Hematopoietic multipotent progenitor cell treated with erythropoietin and hydrocortisone succinate and interleukin-3 and kit ligand, for 6 days (in vitro differentiated cells): ENCODE results near the gene NKD1.

Experiments
- DNase-seq: peaks from one replicate; pipeline ENCODE4 v3.0.0-alpha.2; 2015

The NKD1 gene

DNA sequence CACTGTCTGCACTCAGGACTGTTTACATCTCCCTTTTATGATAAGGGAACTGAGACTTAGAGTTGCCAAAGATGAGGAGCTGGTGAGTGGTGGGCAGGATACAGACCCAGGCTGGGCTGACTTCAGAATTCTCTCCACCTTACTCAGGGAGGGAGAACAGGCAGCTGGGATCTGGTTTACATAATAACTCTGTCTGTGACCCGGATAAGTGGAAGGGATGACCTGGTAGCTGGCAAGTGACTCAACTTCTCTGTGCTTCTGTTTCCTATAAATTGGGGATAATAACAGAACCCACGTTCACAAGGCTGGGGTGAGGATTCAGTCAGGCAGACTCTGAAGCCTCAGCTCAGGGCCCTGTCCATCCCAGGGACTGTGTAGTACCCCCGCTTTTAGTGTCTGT, 130.3 kb downstream of the NKD1 start:
- no peak for DNase-seq

GRCh38 chr16:50679266-50679665, 131.1 kb downstream of the NKD1 start:
- DNase-seq: no peak

GRCh38 chr16:50679676-50680555, 131.7 kb downstream of the NKD1 start:
- no peak for DNase-seq

GRCh38 chr16:50680556-50680893, 132.3 kb downstream of the NKD1 start:
- no peak for DNase-seq

DNA sequence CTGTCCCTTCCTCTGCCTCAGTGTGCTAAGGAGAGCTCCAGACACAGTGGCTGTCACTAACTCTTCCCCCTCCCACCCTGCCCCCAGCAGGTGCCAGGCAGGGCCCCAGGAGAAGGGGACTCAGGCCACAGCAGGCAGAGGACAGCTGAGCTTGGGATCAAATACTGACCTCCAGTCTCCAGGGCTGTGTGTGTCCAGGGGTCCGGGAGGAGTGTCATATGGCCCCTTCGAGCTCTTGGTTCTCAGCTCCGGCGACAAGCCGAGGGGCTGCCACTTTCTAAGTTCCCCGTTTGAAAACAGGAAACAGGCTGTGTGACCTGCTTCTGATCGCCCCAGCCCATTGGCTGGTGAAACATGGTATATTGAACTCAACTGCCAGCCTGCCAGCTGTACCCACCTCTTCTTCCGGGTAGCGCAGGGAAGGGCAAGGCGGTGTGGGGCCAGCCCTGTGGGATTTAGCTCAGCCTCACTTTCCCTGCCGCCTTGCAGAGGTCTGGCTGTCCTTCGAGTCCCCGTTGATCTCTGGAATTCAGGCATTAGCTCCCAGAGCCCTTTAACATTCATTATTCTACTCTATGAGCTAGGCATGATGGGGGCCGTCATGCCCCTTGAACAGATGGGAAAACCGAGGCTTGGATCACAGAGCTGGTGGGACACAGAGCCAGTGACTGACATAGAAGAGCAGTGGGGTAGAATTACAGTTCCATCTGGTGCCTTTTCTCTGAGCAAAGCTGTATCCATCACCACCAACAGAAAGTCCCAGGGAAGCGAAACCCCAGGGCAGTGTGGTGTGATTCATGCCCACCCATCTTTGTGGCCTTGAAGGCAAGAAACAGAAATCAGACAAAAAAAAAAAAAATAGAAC, 133.1 kb downstream of the NKD1 start, which contains the start of gene SNX20:
TSS of gene SNX20 (minus strand) at position 292 of the 865 bp plus-strand sequence. CDS start 3,786 bp downstream, outside the sequence.
- peak; percentile 86 for DNase-seq

GRCh38 chr16:50683689-50684374, 135.6 kb downstream of the NKD1 start:
- peak; percentile 82 for DNase-seq

DNA sequence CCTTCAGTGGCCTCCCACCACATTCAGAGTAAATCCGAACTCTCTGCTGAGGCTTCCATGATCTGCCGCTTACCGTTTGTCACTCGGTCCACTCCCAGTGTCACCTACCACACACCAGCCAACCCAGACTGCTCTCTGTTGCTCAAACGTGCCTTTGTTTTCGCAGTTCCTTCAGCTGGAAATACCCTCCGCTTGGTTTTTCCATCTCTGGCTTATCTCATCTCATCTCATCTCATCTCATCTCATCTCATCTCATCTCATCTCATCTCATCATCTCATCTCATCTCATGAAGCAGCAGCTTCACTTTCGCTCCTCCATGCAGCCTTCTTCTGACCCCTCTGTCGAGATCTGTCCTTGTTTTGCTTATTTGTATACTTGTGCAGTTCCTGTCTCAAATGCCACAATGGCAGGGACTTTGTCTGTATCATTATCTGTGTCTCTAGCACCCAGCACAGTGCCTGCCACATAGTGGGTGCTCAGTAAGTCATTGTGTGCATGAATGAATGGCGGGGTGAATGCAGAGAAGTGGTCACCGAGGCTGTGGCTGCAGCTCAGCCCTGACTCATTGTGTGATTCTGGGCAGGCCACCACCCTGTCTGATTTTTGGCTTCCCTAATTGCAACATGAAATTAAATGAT, 136.7 kb downstream of the NKD1 start:
- DNase-seq: peak; percentile 50

GRCh38 chr16:50685462-50686063, 137.4 kb downstream of the NKD1 start:
- peak; percentile 71 for DNase-seq

GRCh38 chr16:50688083-50688482, 139.9 kb downstream of the NKD1 start:
- no peak for DNase-seq

GRCh38 chr16:50688867-50689266, 140.7 kb downstream of the NKD1 start:
- no peak for DNase-seq

DNA sequence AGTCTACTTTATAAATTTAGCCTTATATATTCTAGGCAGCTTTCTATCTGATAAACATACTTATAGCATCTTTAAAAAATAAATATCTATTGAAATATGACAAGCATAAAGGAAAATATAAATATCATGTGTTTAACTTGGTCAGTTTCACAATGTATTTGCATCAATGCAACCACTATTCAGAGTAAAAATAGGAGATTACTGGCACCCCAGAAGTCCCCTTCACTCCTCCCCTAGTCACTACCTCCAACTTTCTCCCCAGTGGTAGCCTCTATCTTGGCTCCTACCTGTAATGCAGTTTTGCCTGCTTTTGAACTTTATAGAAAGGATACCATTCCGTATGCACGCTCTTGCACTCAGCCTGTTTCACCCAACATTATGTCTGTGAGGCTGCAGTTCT, 142.0 kb downstream of the NKD1 start:
- no peak for DNase-seq

GRCh38 chr16:50692644-50692998, 144.4 kb downstream of the NKD1 start:
- no peak for DNase-seq

GRCh38 chr16:50692999-50693781, 145.0 kb downstream of the NKD1 start, which contains the start of gene NOD2:
NOD2 (plus strand) TSS chr16:50693606; CDS start chr16:50699496, 5,890 bp downstream.
- peak; percentile 41 for DNase-seq

DNA sequence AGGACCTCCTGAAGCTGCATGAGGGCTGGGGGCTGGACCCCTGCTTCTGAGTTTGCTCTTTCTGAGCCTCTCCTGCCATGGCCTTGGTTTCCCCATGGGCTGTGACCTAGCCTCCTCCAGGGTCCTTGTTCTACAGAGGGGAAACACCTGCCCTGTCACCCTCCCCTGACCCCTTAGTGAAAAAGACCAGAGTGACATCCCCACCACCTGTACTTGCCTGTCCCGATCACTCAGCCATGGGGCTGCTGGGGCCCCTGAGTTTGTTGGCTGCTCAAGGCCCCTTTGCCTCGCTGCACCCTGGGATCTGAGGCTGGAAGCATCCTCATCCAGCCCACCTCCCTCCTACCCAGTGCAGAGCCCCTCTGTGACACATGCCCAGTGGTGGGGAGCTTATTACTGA, 146.0 kb downstream of the NKD1 start:
- no peak for DNase-seq

GRCh38 chr16:50695017-50696000, 147.1 kb downstream of the NKD1 start:
- peak; percentile 32 for DNase-seq

GRCh38 chr16:50696126-50696525, 147.9 kb downstream of the NKD1 start:
- no peak for DNase-seq

GRCh38 chr16:50696575-50697420, 148.6 kb downstream of the NKD1 start:
- peak; percentile 95 for DNase-seq

DNA sequence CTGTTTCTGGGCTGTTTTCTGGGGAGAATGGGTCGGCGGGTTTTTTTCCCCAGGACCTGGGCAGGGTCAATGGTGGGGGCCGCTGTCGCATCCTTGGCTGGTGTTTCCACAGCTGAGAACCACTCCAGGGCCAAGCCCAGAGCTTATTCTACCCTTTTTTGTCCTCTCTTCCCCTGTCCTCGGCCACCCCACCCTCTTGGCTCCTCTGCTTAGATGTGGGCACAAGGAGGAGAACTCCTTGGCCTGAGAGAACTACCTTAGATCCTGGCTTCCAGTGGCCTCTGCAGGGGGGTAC, 149.2 kb downstream of the NKD1 start:
- no peak for DNase-seq
